Muscle of back (tissue), 11 donors: Measurements from ENCODE around the gene TFB2M. TPM values are rescaled to one million over a fixed set of nuclear protein-coding genes. Genes with fewer than 3 reads are reported as not detected.

Experiments used
- DNase-seq, 3 donors: peaks; one replicate each; pipeline versions ENCODE4 v3.0.0 to v3.0.0-alpha.2; 2013
- polyA plus RNA-seq, 10 donors: library from polyadenylated mRNA; unstranded; fragments of 120-200 nt; gene quantifications; one replicate each; pipeline ENCODE4 v1.2.1, GENCODE V29; 2013; ENCODE audit not compliant: insufficient read length in 10 of 10

Gene TFB2M
- polyA plus RNA-seq, 10 donors, result 11.5 to 14.1 (median 12.4) TPM

GRCh38 chr1:246559310-246559709, 6.8 kb downstream of the TFB2M start:
- DNase-seq, result no peak

DNA sequence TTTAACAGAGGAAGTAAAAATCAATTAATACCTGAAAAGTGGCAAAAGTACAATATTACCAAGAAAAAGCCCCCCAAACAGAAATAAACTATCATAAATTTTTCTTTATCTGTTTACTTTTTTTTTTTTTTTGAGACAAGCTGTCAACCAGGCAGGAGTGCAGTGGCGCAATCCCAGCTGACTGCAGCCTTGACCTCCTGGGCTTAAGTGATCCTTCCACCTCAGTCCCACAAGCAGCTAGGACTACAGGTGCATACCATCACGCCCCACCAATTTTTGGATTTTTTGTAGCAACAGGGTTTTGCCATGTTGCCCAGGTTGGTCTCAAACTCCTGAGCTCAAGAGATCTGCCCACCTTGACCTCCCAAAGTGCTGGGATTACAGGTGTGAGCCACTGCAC, 8.0 kb downstream of the TFB2M start:
- no peak for DNase-seq

DNA sequence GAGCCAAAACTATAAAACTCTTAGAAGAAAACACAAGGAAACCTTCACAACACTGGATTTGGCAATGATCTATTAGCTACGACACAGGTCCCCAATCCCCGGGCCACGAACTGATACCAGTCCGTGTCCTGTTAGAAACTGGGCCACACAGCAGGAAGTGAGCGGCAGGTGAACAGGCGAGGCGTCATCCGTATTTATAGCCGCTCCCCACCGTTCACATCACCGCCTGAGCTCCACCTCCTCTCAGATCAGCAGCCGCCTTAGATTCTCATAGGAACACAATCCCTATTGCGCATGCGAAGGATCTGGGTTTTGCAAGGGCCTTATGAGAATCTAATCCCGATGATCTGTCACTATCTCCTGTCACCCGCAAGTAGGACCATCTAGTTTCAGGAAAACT, 11.9 kb downstream of the TFB2M start:
- DNase-seq, result no peak

GRCh38 chr1:246552110-246552509, 14.0 kb downstream of the TFB2M start:
- DNase-seq, result no peak

- DNase-seq, result no peak
These were observed 15.7 kb downstream of the TFB2M start for GRCh38 chr1:246550402-246550801.

- DNase-seq, result no peak
These were observed 16.4 kb downstream of the TFB2M start for GRCh38 chr1:246549665-246550064.

- no peak for DNase-seq
These were observed 22.1 kb downstream of the TFB2M start for GRCh38 chr1:246544001-246544400.

GRCh38 chr1:246540738-246541491, 25.1 kb downstream of the TFB2M start:
- DNase-seq, result no peak

- DNase-seq, result no peak
These were observed 28.2 kb downstream of the TFB2M start for GRCh38 chr1:246537887-246538286.

- DNase-seq, result no peak
These were observed 28.6 kb downstream of the TFB2M start for GRCh38 chr1:246537441-246537840.

GRCh38 chr1:246534114-246534513, 31.9 kb downstream of the TFB2M start:
- DNase-seq, result no peak

- no peak for DNase-seq
These were observed 32.6 kb downstream of the TFB2M start for GRCh38 chr1:246533371-246533905.

- DNase-seq, result no peak
These were observed 33.5 kb downstream of the TFB2M start for GRCh38 chr1:246532519-246532918.

GRCh38 chr1:246530482-246530881, 35.6 kb downstream of the TFB2M start:
- DNase-seq, result no peak

- no peak for DNase-seq
These were observed 36.9 kb downstream of the TFB2M start for GRCh38 chr1:246528933-246529731.

- no peak for DNase-seq
These were observed 38.5 kb downstream of the TFB2M start for GRCh38 chr1:246527402-246528088.

DNA sequence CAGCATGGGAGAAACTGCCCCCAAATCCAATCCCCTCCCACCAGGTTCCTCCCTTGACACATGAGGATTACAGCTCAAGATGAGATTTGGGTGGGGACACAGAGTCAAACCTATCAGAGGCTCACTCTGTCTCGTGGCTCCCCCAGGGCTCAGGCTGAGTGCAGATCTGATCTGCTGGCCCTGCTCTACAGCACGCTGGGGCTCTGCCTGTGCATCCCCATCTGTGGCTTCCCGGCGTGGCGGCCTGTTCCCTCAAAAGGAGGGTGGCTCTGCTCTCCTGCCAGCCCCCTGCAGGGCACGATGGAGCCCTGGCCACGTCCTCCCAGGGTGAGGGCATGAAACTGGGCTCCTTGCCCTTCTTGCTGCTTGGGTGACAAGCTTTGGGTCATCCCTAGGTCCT, 39.1 kb downstream of the TFB2M start:
- no peak for DNase-seq

GRCh38 chr1:246526380-246526779, 39.7 kb downstream of the TFB2M start:
- DNase-seq, result no peak

DNA sequence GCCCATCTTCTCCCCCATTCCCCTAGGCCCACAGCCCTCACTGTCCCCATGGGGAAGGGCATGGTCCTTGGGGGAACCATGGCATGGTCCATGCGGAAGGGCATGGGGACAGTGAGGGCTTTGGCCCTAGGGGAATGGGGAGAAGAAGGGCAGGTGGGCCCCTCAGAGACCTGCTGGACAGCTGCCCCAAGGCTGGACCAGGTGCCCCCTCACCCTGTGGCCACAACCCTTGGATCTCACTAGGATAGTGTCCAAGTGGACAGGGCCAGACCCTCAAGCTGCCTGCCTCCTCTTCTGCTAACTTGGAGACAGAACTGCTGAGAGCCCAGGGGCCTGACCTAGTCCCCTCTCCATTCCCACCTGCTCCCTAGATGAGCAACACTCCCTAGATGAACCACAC, 46.5 kb downstream of the TFB2M start:
- DNase-seq, result no peak

GRCh38 chr1:246518456-246519205, 47.4 kb downstream of the TFB2M start:
- no peak for DNase-seq

DNA sequence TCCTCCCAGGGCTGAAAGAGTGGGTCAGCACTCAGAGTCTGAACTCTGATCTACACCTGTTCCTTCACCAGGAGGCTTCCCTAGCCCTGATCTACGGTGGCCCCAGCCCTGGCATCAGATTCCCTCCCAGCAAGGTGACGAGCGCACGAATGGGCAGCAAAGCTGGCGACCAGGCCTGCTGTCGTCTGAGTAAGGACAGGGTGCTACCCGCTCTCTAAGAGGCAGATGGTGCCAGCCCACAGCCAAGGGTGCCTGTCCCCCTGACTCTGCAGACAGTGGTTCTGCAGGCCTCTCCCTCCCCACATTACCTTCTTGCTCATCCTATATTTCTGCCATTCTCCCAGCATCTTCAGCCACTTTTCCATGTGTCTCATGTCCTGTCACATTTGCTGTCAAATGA, 48.7 kb downstream of the TFB2M start:
- no peak for DNase-seq

- DNase-seq, result no peak
These were observed 49.9 kb downstream of the TFB2M start for GRCh38 chr1:246516126-246516525.
